Stomach (tissue), 9 donors: ENCODE results near the gene TRABD2B. TPM values are rescaled to one million over a fixed set of nuclear protein-coding genes. Genes with fewer than 3 reads are reported as not detected.

ENCODE experiments used
- DNase-seq, 2 donors: peaks; one replicate each; pipeline versions ENCODE4 v3.0.0 to v3.0.0-alpha.2; 2013 to 2019
- H3K27ac ChIP-seq, 5 donors: fragments of 200-600 bp in 4 of 5; sonication (generic) in 4 of 5; one replicate each; pipeline ENCODE4 v1.5.1; 2013 to 2019; ENCODE audit warnings: mild to moderate bottlenecking in 1 of 5, moderate library complexity in 1 of 5
- H3K27me3 ChIP-seq, 3 donors: fragments of 200-600 bp; sonication (generic); one replicate each; pipeline ENCODE4 v1.5.1; 2017 to 2019; ENCODE audit warnings: mixed run types in 1 of 3
- H3K36me3 ChIP-seq, 4 donors: fragments of 200-600 bp; sonication (generic); 1 replicate in 3 of 4; 2 replicates in 1 of 4; pipeline ENCODE4 v1.5.1; 2016 to 2019
- H3K4me1 ChIP-seq, 4 donors: fragments of 200-600 bp; sonication (generic); one replicate each; pipeline ENCODE4 v1.5.1; 2016 to 2019
- H3K4me3 ChIP-seq, 4 donors: fragments of 200-600 bp; sonication (generic) in 3 of 4; one replicate each; pipeline ENCODE4 v1.5.1; 2016 to 2019; ENCODE audit warnings: mild to moderate bottlenecking in 1 of 4
- H3K9me3 ChIP-seq, 4 donors: fragments of 200-600 bp; sonication (generic); one replicate each; pipeline ENCODE4 v1.5.1; 2016 to 2019
- EP300 ChIP-seq: sonication (generic); formaldehyde crosslinking; IDR thresholded peaks from one replicate; pipeline ENCODE4 v1.6.1; 2017; ENCODE audit warnings: antibody characterized with exemption
- POLR2A ChIP-seq, 4 donors: fragments of 450-650 bp; IDR thresholded peaks; one replicate each; pipeline ENCODE4 v1.6.1; 2016; ENCODE audit warnings: antibody characterized with exemption in 4 of 4, control low read depth in 2 of 4, mild to moderate bottlenecking in 1 of 4, moderate library complexity in 1 of 4
- POLR2AphosphoS5 ChIP-seq, 3 donors: sonication (generic); formaldehyde crosslinking; IDR thresholded peaks; one replicate each; pipeline ENCODE4 v1.6.1; 2016; ENCODE audit warnings: antibody characterized with exemption in 3 of 3
- WGBS, 5 donors: extraction: QIAGEN DNeasy Blood & Tissue Kit in 3 of 5; methylation state at CpG; one replicate each; pipeline versions ENCODE4 v1.1.5 to v1.1.7; 2013 to 2018; 5-methylcytosine and 5-hydroxymethylcytosine counted together
- intact Hi-C: fragments of 100-400 bp; cut with DNase I; formaldehyde crosslinking; loops from one replicate; pipeline ENCODE4 v1.15.1; 2023; ENCODE audit warnings: low total_unique reads
- polyA plus RNA-seq, 3 donors: library from polyadenylated mRNA; stranded (reverse); fragments of 200-250 nt; gene quantifications; one replicate each; pipeline ENCODE4 v1.2.3, GENCODE V29; 2013
- total RNA-seq, 5 donors: library from RNA; depleted of rRNA; stranded (reverse); fragments of >200 nt; gene quantifications; one replicate each; pipeline versions ENCODE4 v1.1.0 to v1.2.3, GENCODE V29; 2014 to 2016
- TF ChIP-seq, protein P1 (sequence below), 7 experiments: fragments of 450-650 bp in 4 of 7; fragments of 200-600 bp in 3 of 7; sonication (generic) in 3 of 7; IDR thresholded peaks; one replicate each; pipeline ENCODE4 v1.5.1; 2016 to 2019; ENCODE audit warnings: antibody characterized with exemption in 7 of 7, control low read depth in 2 of 7, mild to moderate bottlenecking in 1 of 7
- donor health status: healthy with polysubstance abuse.
- donor health status: Bipolar disorder and iron deficiency.
- donor health status: healthy.

TRABD2B gene
- total and polyA plus RNA-seq, 8 donors: 0.31 to 2.0 (median 0.93) TPM; not detected in 1

DNA sequence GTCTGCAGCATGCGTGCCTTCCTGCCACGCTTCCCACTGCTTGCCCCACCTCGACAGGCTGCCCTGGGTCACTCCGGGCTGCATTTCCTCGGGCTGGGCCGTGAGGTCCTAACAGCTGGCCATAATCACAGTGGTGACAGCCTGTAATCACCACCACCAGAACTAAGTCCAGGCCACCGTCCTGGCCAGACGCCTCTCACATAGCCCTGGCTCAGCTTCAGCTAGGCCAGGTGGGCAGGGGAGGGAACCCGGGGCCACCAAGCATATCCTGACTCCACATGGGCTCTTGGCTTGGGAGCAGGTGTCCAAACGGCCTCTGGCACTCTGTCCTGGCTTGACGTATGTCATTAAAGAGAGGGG is 229.5 kb downstream of the TRABD2B start:
- DNase-seq: no peak
- WGBS, 5 donors: 51 to 72% (median 72%) methylated on average over 6 to 11 of the region's 11 CpGs
- Histone ChIP-seq H3K36me3 (no peaks in the 10 kb centered on the region), H3K27ac (no peak overlapping the region), H3K9me3 (no peaks in the 10 kb centered on the region), H3K27me3 (peaks cover 0 to under 1% (median 0%) of the 10 kb centered on the region in 3 donors), H3K4me3 (no peak overlapping the region), H3K4me1 (no peaks in the 10 kb centered on the region)
- intact Hi-C loops: no loop called here
- TF ChIP-seq POLR2AphosphoS5 (IDR thresholded peaks at IDR 0.05) (no peak), EP300 (no peak), POLR2A (IDR thresholded peaks at IDR 0.05) (no peak)
- TF ChIP-seq, protein P1, sequence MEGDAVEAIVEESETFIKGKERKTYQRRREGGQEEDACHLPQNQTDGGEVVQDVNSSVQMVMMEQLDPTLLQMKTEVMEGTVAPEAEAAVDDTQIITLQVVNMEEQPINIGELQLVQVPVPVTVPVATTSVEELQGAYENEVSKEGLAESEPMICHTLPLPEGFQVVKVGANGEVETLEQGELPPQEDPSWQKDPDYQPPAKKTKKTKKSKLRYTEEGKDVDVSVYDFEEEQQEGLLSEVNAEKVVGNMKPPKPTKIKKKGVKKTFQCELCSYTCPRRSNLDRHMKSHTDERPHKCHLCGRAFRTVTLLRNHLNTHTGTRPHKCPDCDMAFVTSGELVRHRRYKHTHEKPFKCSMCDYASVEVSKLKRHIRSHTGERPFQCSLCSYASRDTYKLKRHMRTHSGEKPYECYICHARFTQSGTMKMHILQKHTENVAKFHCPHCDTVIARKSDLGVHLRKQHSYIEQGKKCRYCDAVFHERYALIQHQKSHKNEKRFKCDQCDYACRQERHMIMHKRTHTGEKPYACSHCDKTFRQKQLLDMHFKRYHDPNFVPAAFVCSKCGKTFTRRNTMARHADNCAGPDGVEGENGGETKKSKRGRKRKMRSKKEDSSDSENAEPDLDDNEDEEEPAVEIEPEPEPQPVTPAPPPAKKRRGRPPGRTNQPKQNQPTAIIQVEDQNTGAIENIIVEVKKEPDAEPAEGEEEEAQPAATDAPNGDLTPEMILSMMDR (IDR thresholded peaks at IDR 0.05): no peak

DNA sequence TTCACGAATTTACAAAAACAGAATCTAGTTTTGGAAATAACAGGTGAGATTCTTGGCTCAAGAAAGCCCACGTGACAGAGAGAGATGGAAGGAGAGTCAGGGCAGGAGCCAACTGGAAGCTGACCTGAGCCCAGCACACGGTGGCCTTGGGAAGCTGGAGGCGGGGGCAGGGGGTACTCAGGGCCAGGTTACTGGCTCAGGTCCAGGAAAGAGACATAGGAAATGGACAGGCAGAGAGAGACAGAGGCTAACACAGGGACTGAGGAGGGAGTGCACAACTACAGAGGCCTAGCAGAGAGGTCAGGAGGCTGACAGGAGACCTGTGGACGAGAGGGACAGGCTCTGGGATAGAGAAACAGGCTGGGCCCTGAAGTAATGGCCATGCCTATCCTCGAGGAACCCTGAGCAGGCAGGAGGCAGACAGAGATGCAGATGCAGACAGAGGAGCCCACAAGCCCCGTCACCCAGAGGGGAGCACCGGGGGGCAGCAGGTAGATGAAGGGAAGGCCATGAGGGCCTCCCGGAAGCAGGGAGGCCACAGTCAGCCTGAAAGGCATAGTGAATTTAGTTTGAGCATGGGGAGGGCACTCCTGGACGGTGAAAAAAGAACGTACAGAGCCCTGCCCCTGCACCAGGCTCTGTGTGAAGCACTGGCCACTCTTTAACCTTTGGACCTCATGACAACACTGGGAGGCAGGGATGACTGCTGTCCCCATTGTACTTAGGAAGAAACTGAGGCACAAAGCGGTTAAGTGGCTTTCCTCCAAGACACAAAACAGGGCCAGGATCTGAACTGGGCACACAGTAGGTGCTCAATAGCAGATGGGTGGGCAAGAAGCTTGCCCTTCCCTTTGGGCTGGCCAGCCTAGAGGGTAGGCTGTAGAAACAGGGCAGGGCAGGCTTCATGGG is 230.1 kb downstream of the TRABD2B start:
- Histone ChIP-seq H3K9me3 (no peaks in the 10 kb centered on the region), H3K4me1 (no peaks in the 10 kb centered on the region), H3K4me3 (no peak overlapping the region), H3K27ac (no peak overlapping the region), H3K27me3 (peaks cover 0 to 4% (median 0%) of the 10 kb centered on the region in 3 donors), H3K36me3 (no peaks in the 10 kb centered on the region)
- TF ChIP-seq POLR2A (IDR thresholded peaks at IDR 0.05): no peak
- no peak for TF ChIP-seq POLR2AphosphoS5 (IDR thresholded peaks at IDR 0.05)
- TF ChIP-seq, protein P1 (IDR thresholded peaks at IDR 0.05): no peak
- no peak for TF ChIP-seq EP300
- intact Hi-C loops: no loop called here
- 66 to 79% (median 75%) methylated on average over 12 of the region's 12 CpGs for WGBS, 5 donors
- no peak for DNase-seq

DNA sequence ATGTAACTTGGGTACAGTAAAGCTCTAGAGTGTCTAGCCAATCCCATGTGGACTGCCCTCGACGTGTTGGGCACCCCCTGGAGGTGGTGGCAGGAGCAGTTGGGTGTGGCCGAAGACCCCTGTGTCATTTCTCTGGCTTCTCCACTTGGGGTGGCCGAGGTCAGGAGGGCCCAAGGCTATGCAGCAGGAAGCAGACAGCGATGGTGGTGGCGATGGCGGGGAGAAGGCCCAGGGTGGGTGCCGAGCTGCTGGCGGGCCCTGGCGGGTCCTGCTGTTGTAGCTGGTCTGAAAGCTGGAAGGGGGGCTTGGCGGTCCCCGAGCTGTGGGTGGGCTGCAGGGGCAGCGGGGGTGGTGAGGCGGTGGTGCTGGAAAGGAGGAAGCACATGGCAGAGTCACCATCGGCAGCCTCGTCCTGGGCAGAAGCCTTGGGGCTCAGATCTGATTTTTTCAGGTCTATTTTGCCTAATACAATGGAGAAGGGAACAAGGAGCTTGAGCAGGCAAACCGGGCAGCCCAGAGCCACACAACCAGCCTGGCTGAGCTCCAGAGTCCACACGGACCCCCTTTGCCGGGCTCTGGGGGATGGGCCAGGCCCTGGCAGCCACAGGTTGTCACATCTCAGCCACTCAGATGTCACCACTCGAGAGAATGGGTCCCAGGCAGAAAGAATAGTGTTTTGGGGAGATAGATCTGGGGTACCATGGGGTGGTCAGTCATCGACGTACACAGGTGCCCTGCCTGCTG is 231.3 kb downstream of the TRABD2B start:
- no peaks in the 10 kb centered on the region for H3K4me1 ChIP-seq
- no peak overlapping the region for H3K27ac ChIP-seq
- TF ChIP-seq POLR2AphosphoS5 (IDR thresholded peaks at IDR 0.05) (no peak), EP300 (no peak), POLR2A (IDR thresholded peaks at IDR 0.05) (no peak)
- TF ChIP-seq, protein P1 (IDR thresholded peaks at IDR 0.05): no peak
- H3K9me3 ChIP-seq: no peaks in the 10 kb centered on the region
- DNase-seq: no peak
- 80 to 90% (median 85%) methylated on average over 21 to 22 of the region's 22 CpGs for WGBS, 5 donors
- no peak overlapping the region for H3K4me3 ChIP-seq
- intact Hi-C loops: no loop called here
- no peaks in the 10 kb centered on the region for H3K36me3 ChIP-seq
- H3K27me3 ChIP-seq: peaks cover 0 to 4% (median 0%) of the 10 kb centered on the region in 3 donors

DNA sequence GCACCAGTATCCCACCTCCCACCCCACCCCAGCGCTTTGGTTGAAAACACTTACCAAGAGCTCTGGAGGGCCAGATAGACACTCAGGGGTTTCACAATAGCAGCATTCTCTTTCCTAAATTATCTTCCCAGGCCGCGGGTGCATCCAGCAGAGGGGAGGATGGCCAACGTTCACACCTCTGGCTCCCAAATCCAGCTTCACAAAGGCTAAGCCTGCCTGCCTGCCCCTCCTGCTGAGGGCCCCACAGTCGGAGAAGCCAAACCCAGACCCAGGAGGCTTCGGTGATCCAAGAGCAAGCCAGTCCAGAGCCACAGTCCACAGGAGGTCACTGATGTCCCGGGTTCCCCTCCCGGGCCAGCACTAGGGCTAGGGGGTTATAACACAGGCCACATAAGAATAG is 231.9 kb downstream of the TRABD2B start:
- intact Hi-C loops: no loop called here
- no peak for DNase-seq
- Histone ChIP-seq H3K27me3 (peaks cover 0 to 4% (median 0%) of the 10 kb centered on the region in 3 donors), H3K36me3 (no peaks in the 10 kb centered on the region), H3K9me3 (no peaks in the 10 kb centered on the region), H3K27ac (no peak overlapping the region), H3K4me3 (no peak overlapping the region), H3K4me1 (no peaks in the 10 kb centered on the region)
- 82 to 93% (median 88%) methylated on average over 5 to 8 of the region's 8 CpGs for WGBS, 5 donors
- no peak for TF ChIP-seq POLR2A (IDR thresholded peaks at IDR 0.05)
- TF ChIP-seq POLR2AphosphoS5 (IDR thresholded peaks at IDR 0.05): no peak
- TF ChIP-seq EP300: no peak
- TF ChIP-seq, protein P1 (IDR thresholded peaks at IDR 0.05): no peak
